ENCODE data around the gene NAGLU. TPM values are rescaled to one million over a fixed set of nuclear protein-coding genes. Genes with fewer than 3 reads are reported as not detected.

Gene NAGLU
- total and polyA plus RNA-seq, 10 of the 15 experiments (the other 5 are each of a cell fraction or from before 2014, with no cell fraction given): 0.23 to 27.5 (median 8.9) TPM

DNA sequence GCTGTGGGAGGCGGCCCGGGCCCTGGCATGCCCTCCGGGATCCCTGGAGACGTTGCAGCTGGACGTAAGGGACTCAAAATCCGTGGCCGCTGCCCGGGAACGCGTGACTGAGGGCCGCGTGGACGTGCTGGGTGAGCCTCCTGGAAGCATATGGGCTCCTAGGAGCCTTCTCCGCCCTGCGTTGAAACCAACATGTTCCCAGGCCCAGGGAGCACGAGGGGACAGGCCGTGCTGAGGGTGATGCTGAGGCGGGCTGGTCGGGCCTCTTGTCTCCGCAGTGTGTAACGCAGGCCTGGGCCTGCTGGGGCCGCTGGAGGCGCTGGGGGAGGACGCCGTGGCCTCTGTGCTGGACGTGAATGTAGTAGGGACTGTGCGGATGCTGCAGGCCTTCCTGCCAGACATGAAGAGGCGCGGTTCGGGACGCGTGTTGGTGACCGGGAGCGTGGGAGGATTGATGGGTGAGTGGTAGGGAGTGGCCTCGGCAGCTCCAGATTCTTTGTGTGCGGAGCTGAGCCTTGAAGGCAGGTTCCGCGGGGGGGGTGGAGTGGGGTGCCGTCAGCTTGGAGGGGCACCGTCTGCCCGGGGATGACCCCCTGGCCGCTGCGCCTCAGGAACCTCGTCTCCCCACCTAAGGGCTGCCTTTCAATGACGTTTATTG is 17.2 kb downstream of the NAGLU start:
- Histone ChIP-seq H3K4me2 (ENCODE audit: control insufficient read depth, insufficient read depth) (peak overlapping the region; percentile 89; the same call in 1 of the 2 replicates), H2AFZ (ENCODE audit: control insufficient read depth, low read depth, low read length) (no peak overlapping the region), H3K27ac (ENCODE audit: control insufficient read depth, insufficient read depth) (no peak overlapping the region), H3K9me3 (replicated peaks; ENCODE audit: control insufficient read depth, insufficient read depth, low read length) (no peaks in the 10 kb centered on the region), H3K79me2 (ENCODE audit: control insufficient read depth, insufficient read depth, low read length) (peaks cover 16% of the 10 kb centered on the region), H3K4me1 (ENCODE audit: control insufficient read depth, insufficient read depth, low read length) (peaks cover 9% of the 10 kb centered on the region), H3K27me3 (replicated peaks in 1 of 2; ENCODE audit: control insufficient read depth in 2 of 2, insufficient read depth in 2 of 2, low read length in 1 of 2) (no peaks in the 10 kb centered on the region), H4K20me1 (ENCODE audit: control insufficient read depth, insufficient read depth) (no peaks in the 10 kb centered on the region), H3K4me3 (peak overlapping the region; percentile 94; the same call in 1 of the 2 replicates), H3K9ac (ENCODE audit: control insufficient read depth, insufficient read depth, low read length) (no peak overlapping the region), H3K36me3 (ENCODE audit: control insufficient read depth in 2 of 2, insufficient read depth in 2 of 2, low read length in 1 of 2) (no peaks in the 10 kb centered on the region; a peak in 1 of 4 replicates)
- TF ChIP-seq BRCA1 (IDR thresholded peaks at IDR 0.05; ENCODE audit: low read depth, low read length) (no peak), CHD2 (IDR thresholded peaks at IDR 0.05; ENCODE audit: borderline replicate concordance, low read depth, low read length) (no peak), MYC (IDR thresholded peaks at IDR 0.05; ENCODE audit: insufficient read depth, insufficient read length, insufficient replicate concordance, low read length, severe bottlenecking) (no peak), NR2F1 (conservative IDR thresholded peaks at IDR 0.05) (no peak), GATAD2B (conservative IDR thresholded peaks at IDR 0.05; ENCODE audit: low read depth) (no peak), ZNF622 (IDR thresholded peaks at IDR 0.05) (no peak)
- in situ Hi-C loops (cut with MboI) (no loop called here), intact Hi-C loops (cut with micrococcal nuclease; ENCODE audit: unreplicated experiment) (no loop called here)
- BruUV-seq (replicated peaks): no TSS peak
- no peak for FAIRE-seq
- CTCF ChIA-PET: interaction anchor here (1.3 to 1.8 kb wide), 4 partner anchors 12 to 65 kb away, joined by 3 to 7 read pairs (median 4); partner anchors contain the start of gene NAGLU
- DNase-seq (ENCODE audit: low read depth, low spot score): no peak
- POLR2A ChIA-PET: interaction anchor here (1.4 kb wide), 1 partner anchor 11 kb away, joined by 4 read pairs; no protein-coding TSS in a partner anchor
- SMC1A ChIA-PET (ENCODE audit: uncharacterized antibody, unreplicated experiment): no interaction called here
- ATAC-seq: no peak
- RAD21 ChIA-PET (ENCODE audit: unreplicated experiment): interaction anchor here (1.6 to 2.0 kb wide), 2 partner anchors 14 to 16 kb away, joined by 5 to 6 read pairs; no protein-coding TSS in a partner anchor
- WGBS (ENCODE audit: insufficient coverage, insufficient replicate concordance, low lambda C conversion rate, missing lambda C conversion rate): 96% methylated on average over 44 of the region's 45 CpGs

Measured in GM12878 (cell line).